ENCODE results near the gene COL20A1. TPM values are rescaled to one million over a fixed set of nuclear protein-coding genes. Genes with fewer than 3 reads are reported as not detected.
"Not testable (repeated sequence)": the region's sequence is repeated elsewhere in the genome, so short reads cannot be mapped to it uniquely, and the experiment has no call there.

COL20A1 gene
- total RNA-seq, 1 experiment from 2014 or later, result 2.3 TPM

- H2BK15ac ChIP-seq (ENCODE audit: low read depth, low read length), result no peak overlapping the region
- no peak overlapping the region for H4K91ac ChIP-seq (ENCODE audit: insufficient read length, low read depth, low read length)
- no peak overlapping the region for H2BK20ac ChIP-seq (ENCODE audit: low read depth, low read length, poor library complexity, severe bottlenecking)
- no peak overlapping the region for H2AFZ ChIP-seq (ENCODE audit: low read length)
- H3K9me3 Mint-ChIP-seq, result peaks cover 6 to 19% of the 10 kb centered on the region in 2 experiments
- H3K27ac ChIP-seq (ENCODE audit: insufficient read length, low read depth, low read length), result no peak overlapping the region
- H2BK5ac ChIP-seq (ENCODE audit: insufficient read length, low read length), result no peak overlapping the region
- H3T11ph ChIP-seq (ENCODE audit: low read length), result no peak overlapping the region
- no peak overlapping the region for H2BK12ac ChIP-seq (ENCODE audit: insufficient read length, low read depth, low read length)
- H3K23me2 ChIP-seq (ENCODE audit: insufficient read length, low read depth, low read length, poor library complexity, severe bottlenecking), result no peaks in the 10 kb centered on the region
- H3K4me1 ChIP-seq (ENCODE audit: insufficient read depth, low read length), result no peaks in the 10 kb centered on the region
- H3K14ac ChIP-seq (ENCODE audit: insufficient read depth, low read length), result no peak overlapping the region
- H3K56ac ChIP-seq (ENCODE audit: insufficient read length, low read depth, low read length), result no peak overlapping the region
- peaks cover 0 to 9% (median 8%) of the 10 kb centered on the region in 3 experiments; a peak in 5 of 7 replicates for H3K36me3 Mint-ChIP-seq (ENCODE audit: insufficient read depth in 1 of 3, low read depth in 3 of 3)
- H3K27ac Mint-ChIP-seq, result no peak overlapping the region
- H2BK120ac ChIP-seq (ENCODE audit: low read depth, low read length, poor library complexity, severe bottlenecking), result no peak overlapping the region
- H3K79me2 ChIP-seq (ENCODE audit: insufficient read depth, low read length), result no peaks in the 10 kb centered on the region; the same call in 1 of the 2 replicates
- no peak overlapping the region for H3K9ac ChIP-seq (ENCODE audit: extremely low read depth, insufficient read length, low read length)
- H2AK5ac ChIP-seq (ENCODE audit: insufficient read length, low read length), result no peak overlapping the region
- no peak overlapping the region for H4K5ac ChIP-seq (ENCODE audit: insufficient read length, low read depth, low read length)
- no peak overlapping the region for H3K4me3 Mint-ChIP-seq
- H3K27me3 Mint-ChIP-seq (ENCODE audit: low read depth), result peaks cover 46% of the 10 kb centered on the region
- H3K18ac ChIP-seq (ENCODE audit: insufficient read length, low read depth, low read length), result no peak overlapping the region
- no peaks in the 10 kb centered on the region for H3K79me1 ChIP-seq (ENCODE audit: insufficient read depth, low read depth, low read length, poor library complexity, severe bottlenecking)
- no peak overlapping the region for H3K4me2 ChIP-seq (ENCODE audit: insufficient read depth, insufficient read length, low read length)
- no peak overlapping the region for H4K8ac ChIP-seq (replicated peaks; ENCODE audit: insufficient read length, low read depth, low read length)
- H3K27me3 ChIP-seq (ENCODE audit: insufficient read depth, low read length), result no peaks in the 10 kb centered on the region
- WGBS (ENCODE audit: extremely low coverage, insufficient read length, low lambda C conversion rate), result no CpG with 5 or more reads among the region's 8 CpGs
- H3K23ac ChIP-seq (ENCODE audit: insufficient read length, low read depth, low read length), result no peak overlapping the region
- no peaks in the 10 kb centered on the region for H3K9me3 ChIP-seq (ENCODE audit: control insufficient read depth, low read depth, low read length)
- no peak for TF ChIP-seq CTCF (conservative IDR thresholded peaks at IDR 0.05)
- H3K4me1 Mint-ChIP-seq, result peaks cover 0 to 9% of the 10 kb centered on the region in 2 experiments; a peak in 3 of 4 replicates
- no peak for DNase-seq
- H4K20me1 ChIP-seq (ENCODE audit: control insufficient read depth, insufficient read depth, insufficient read length), result no peaks in the 10 kb centered on the region
- no peak overlapping the region for H3K4ac ChIP-seq (ENCODE audit: low read depth, low read length)
Measured at GRCh38 chr20:63334356-63334755, 41.4 kb downstream of the COL20A1 start.

- not testable (repeated sequence) for H3K27me3 ChIP-seq (ENCODE audit: insufficient read depth, low read length); H3K36me3 Mint-ChIP-seq (ENCODE audit: insufficient read depth in 1 of 3, low read depth in 3 of 3); H3K56ac ChIP-seq (ENCODE audit: insufficient read length, low read depth, low read length); H4K8ac ChIP-seq (replicated peaks; ENCODE audit: insufficient read length, low read depth, low read length); H3K23me2 ChIP-seq (ENCODE audit: insufficient read length, low read depth, low read length, poor library complexity, severe bottlenecking); H3K27ac ChIP-seq (ENCODE audit: insufficient read length, low read depth, low read length); H3K27ac Mint-ChIP-seq; H3K79me1 ChIP-seq (ENCODE audit: insufficient read depth, low read depth, low read length, poor library complexity, severe bottlenecking); H3K4me3 Mint-ChIP-seq; DNase-seq; H3K23ac ChIP-seq (ENCODE audit: insufficient read length, low read depth, low read length); H3K4ac ChIP-seq (ENCODE audit: low read depth, low read length); H3K9ac ChIP-seq (ENCODE audit: extremely low read depth, insufficient read length, low read length); H2BK20ac ChIP-seq (ENCODE audit: low read depth, low read length, poor library complexity, severe bottlenecking); H2BK15ac ChIP-seq (ENCODE audit: low read depth, low read length); H2BK120ac ChIP-seq (ENCODE audit: low read depth, low read length, poor library complexity, severe bottlenecking); H3K4me1 Mint-ChIP-seq; H2AK5ac ChIP-seq (ENCODE audit: insufficient read length, low read length); H3T11ph ChIP-seq (ENCODE audit: low read length); H3K18ac ChIP-seq (ENCODE audit: insufficient read length, low read depth, low read length); H3K14ac ChIP-seq (ENCODE audit: insufficient read depth, low read length); H2BK5ac ChIP-seq (ENCODE audit: insufficient read length, low read length); H3K9me3 ChIP-seq (ENCODE audit: control insufficient read depth, low read depth, low read length); H3K4me1 ChIP-seq (ENCODE audit: insufficient read depth, low read length); H3K4me2 ChIP-seq (ENCODE audit: insufficient read depth, insufficient read length, low read length); H3K79me2 ChIP-seq (ENCODE audit: insufficient read depth, low read length); H2AFZ ChIP-seq (ENCODE audit: low read length); H2BK12ac ChIP-seq (ENCODE audit: insufficient read length, low read depth, low read length); H4K91ac ChIP-seq (ENCODE audit: insufficient read length, low read depth, low read length); H4K20me1 ChIP-seq (ENCODE audit: control insufficient read depth, insufficient read depth, insufficient read length)
- H3K27me3 Mint-ChIP-seq (ENCODE audit: low read depth), result peaks cover 46% of the 10 kb centered on the region
- peak overlapping the region; percentile 9 for H4K5ac ChIP-seq (ENCODE audit: insufficient read length, low read depth, low read length)
- WGBS (ENCODE audit: extremely low coverage, insufficient read length, low lambda C conversion rate), result no CpG with 5 or more reads among the region's 9 CpGs
- H3K9me3 Mint-ChIP-seq, result peaks cover 6 to 19% of the 10 kb centered on the region in 2 experiments
Measured at GRCh38 chr20:63335060-63335459, 42.1 kb downstream of the COL20A1 start.

Measured in H9 (cell line).